HG02798 (cell line): Measurements from ENCODE around the gene ZNF695.

Experiments used
- ATAC-seq: cut with Tn5 transposase; IDR thresholded peaks from one replicate; pipeline ENCODE4 v1.9.1; 2021; ENCODE audit warnings: mild to moderate bottlenecking; ENCODE audit not compliant: unreplicated experiment, poor library complexity

The ZNF695 gene

GRCh38 chr1:246959944-246960693 lies 47.7 kb downstream of the ZNF695 start:
- no peak for ATAC-seq

DNA sequence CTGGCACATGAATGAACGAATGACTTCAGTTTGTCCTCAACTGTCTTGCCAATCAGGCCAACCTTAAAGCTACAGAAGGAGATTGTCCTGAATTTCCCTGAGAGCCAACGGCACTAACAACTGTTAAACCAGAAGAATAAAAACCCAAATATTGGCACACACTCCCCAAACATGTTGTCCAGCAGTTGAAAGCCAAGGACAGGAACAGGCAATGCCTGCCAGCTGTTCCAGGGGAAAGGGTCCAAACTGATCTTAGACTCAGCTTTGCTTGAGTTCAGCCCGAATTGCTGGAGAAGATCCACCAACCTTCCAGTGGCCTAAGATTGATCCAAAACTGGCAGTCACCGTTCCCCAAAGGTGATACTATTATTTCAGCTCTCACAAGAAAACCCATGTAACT lies 53.7 kb downstream of the ZNF695 start:
- ATAC-seq: no peak

DNA sequence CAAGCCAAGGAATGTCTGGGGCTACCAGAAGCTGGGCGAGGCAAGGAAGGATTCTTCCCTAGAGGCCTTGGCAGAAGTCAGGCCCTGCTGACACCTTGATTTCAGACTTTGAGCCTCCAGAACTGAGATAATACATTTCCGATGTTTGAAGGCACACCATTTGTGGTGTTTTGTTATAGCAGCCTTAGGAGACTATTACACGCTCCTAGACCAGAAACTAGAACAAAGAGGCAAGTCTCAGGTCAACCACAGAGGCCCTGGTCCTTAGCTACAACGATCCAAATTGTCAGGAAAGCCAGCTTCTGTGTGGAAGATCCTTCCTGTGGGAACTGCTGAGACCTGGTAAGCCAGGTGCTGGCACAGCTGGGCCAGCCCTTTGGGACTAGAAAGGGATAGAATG lies 56.4 kb downstream of the ZNF695 start:
- ATAC-seq: no peak

GRCh38 chr1:246949956-246950355 lies 57.9 kb downstream of the ZNF695 start:
- ATAC-seq: no peak

DNA sequence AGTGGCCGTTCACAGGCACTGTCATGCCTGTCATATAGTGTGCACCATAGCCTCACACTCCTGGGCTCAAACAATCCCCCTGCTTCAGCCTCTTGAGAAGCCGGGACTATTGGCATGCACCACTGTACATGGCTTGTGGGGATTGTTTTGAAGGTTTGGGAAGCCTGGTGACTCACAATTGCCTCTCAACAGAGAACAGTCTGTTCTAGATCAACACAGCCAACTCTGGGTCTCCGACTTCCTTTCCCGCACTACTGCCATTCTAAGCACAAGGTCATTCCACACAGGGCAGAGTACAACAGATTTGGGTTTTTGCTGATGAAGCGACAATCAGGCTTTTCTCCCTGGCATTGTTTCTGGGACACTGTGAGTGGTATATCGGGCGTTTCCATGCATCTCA lies 60.6 kb downstream of the ZNF695 start:
- ATAC-seq: no peak

- no peak for ATAC-seq
Observed at GRCh38 chr1:246946366-246946765, 61.5 kb downstream of the ZNF695 start.
